ENCODE data around the gene ADRA2A.

DNA sequence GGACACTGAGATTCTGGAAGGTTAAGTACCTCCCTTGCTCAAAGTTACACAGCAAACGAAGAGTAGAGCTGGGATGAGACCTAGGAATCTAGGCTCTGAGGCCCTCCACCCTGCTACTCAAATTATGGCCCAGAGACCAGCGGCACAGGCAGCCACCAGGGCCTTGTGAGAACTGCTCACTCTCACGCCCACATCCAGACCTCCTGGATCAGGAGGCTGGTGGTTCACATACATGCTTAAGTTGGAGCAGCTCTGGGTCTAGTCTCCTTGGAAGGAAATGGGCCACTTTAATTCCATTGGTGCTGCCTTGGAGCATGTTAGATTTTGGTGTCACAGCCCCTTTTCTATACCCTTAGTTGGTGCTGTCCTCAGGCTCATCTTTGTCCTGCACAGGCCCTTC is 41.9 kb downstream of the ADRA2A start:
- TF ChIP-seq CTCF (IDR thresholded peaks at IDR 0.05): no peak
- TF ChIP-seq POLR2A (IDR thresholded peaks at IDR 0.05): no peak
